CD4-positive, CD25-positive, alpha-beta regulatory T cell (primary cell): Measurements from ENCODE around the gene DACT2. TPM values are rescaled to one million over a fixed set of nuclear protein-coding genes. Genes with fewer than 3 reads are reported as not detected.
"Not testable (repeated sequence)": the region's sequence is repeated elsewhere in the genome, so short reads cannot be mapped to it uniquely, and the experiment has no call there.

ENCODE experiments used
- ATAC-seq, 2 donors: fragments of 150-1000 bp; cut with Tn5 transposase; one replicate each; pipeline ENCODE4 v1.10.0; 2021; ENCODE audit warnings: low read depth in 2 of 2, moderate number of reproducible peaks in 2 of 2, moderate library complexity in 1 of 2
- DNase-seq, 3 donors: peaks; one replicate each; pipeline versions ENCODE4 v3.0.0 to v3.0.0-alpha.2; 2012 to 2022; ENCODE audit warnings: mixed read lengths in 1 of 3
- H3K27ac ChIP-seq: one replicate; pipeline ENCODE4 v1.7.0; 2013; ENCODE audit warnings: mild to moderate bottlenecking, low read length; ENCODE audit not compliant: insufficient read depth, poor library complexity, severe bottlenecking
- H3K27me3 ChIP-seq: one replicate; pipeline ENCODE4 v1.7.0; 2013; ENCODE audit warnings: low read length; ENCODE audit not compliant: control insufficient read depth, insufficient read depth
- H3K36me3 ChIP-seq: one replicate; pipeline ENCODE4 v1.7.0; 2013; ENCODE audit warnings: mild to moderate bottlenecking, low read length, moderate library complexity; ENCODE audit not compliant: control insufficient read depth, insufficient read depth
- H3K4me1 ChIP-seq: 2 replicates; pipeline ENCODE4 v1.7.0; 2013; ENCODE audit warnings: mild to moderate bottlenecking, low read length; ENCODE audit not compliant: insufficient read depth, control insufficient read depth, poor library complexity, severe bottlenecking
- H3K4me3 ChIP-seq: one replicate; pipeline ENCODE4 v1.7.0; 2013; ENCODE audit warnings: low read depth, mild to moderate bottlenecking, low read length, moderate library complexity
- H3K9me3 ChIP-seq, 2 experiments: 1 replicate in 1 of 2; 2 replicates in 1 of 2; pipeline ENCODE4 v1.7.0; 2013; ENCODE audit warnings: low read length in 2 of 2, mild to moderate bottlenecking in 1 of 2, moderate library complexity in 1 of 2; ENCODE audit not compliant: control insufficient read depth in 2 of 2
- H3K27ac Mint-ChIP-seq, 3 donors: one replicate each; pipeline ENCODE4 v1.8.0; 2020 to 2022; ENCODE audit warnings: mild to moderate bottlenecking in 3 of 3, mixed read lengths in 3 of 3, moderate library complexity in 2 of 3
- H3K27me3 Mint-ChIP-seq: one replicate; pipeline ENCODE4 v1.8.0; 2022; ENCODE audit warnings: mild to moderate bottlenecking, mixed read lengths
- H3K36me3 Mint-ChIP-seq: one replicate; pipeline ENCODE4 v1.8.0; 2020; ENCODE audit warnings: mixed read lengths
- H3K4me1 Mint-ChIP-seq, 4 donors: one replicate each; pipeline ENCODE4 v1.8.0; 2020 to 2022; ENCODE audit warnings: mixed read lengths in 4 of 4, mild to moderate bottlenecking in 1 of 4
- H3K4me3 Mint-ChIP-seq, 4 donors: one replicate each; pipeline ENCODE4 v1.8.0; 2020 to 2022; ENCODE audit warnings: mild to moderate bottlenecking in 4 of 4, mixed read lengths in 4 of 4, moderate library complexity in 3 of 4
- H3K9me3 Mint-ChIP-seq, 7 donors: one replicate each; pipeline ENCODE4 v1.8.0; 2020 to 2022; ENCODE audit warnings: mixed read lengths in 7 of 7, mild to moderate bottlenecking in 3 of 7, moderate library complexity in 2 of 7
- polyA plus RNA-seq, 4 donors: library from polyadenylated mRNA; unstranded; fragments of 300-500 nt; fragmentation: Illumina TruSeq; gene quantifications; one replicate each; pipeline ENCODE4 v1.2.3, GENCODE V29; 2021
- total RNA-seq: library from RNA; stranded (reverse); gene quantifications from one replicate; pipeline ENCODE4 v1.2.3, GENCODE V29; 2022

DACT2 gene
- total and polyA plus RNA-seq, 5 donors from 2014 or later: not detected

DNA sequence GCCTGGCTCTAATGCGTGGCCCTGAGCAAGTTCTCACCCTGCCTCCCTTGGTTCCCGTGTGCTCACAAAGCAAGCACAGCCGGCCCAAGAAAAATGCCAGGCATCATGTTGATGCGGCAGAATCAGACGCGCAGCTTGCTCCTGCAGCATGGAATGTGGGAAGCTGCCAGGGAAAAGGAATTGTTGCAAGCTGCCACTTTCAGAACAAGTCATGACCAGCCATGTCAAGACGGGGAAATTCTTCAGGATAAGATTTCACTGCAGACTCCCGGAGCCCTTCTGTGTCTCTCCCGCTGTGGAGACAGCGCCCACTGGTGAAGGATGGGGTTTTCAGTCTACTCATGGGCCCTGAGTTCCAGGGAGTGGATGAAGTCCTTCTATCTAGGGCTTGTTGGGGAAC, 4.6 kb downstream of the DACT2 start:
- Histone ChIP-seq H3K9me3 (no peaks in the 10 kb centered on the region), H3K27me3 (no peaks in the 10 kb centered on the region)
- H3K4me3 Mint-ChIP-seq: no peak overlapping the region

DNA sequence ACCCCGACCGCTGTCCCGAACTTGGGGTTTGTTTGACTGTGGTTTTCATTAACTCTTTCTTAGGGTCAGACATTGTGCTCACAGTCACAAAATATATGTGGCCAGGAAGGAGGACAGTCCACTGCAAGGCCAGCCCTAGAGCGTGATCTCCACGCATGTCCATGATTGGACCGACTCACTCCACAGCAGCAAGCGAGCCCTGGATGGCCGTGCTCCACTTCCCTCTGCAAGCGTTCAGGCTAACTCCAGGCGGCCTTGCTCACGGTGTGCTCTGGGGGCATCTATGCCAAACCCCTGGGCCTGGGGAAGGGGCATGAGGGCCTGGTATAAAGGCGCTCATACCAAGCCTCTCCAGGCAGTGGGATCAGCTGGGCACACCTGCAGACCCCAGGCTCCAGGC, 5.6 kb downstream of the DACT2 start:
- Mint-ChIP-seq H3K9me3 (peaks cover 0 to 4% (median 0%) of the 10 kb centered on the region in 7 donors), H3K27me3 (peaks cover 17% of the 10 kb centered on the region), H3K4me1 (no peaks in the 10 kb centered on the region), H3K27ac (no peak overlapping the region), H3K36me3 (no peaks in the 10 kb centered on the region), H3K4me3 (no peak overlapping the region)
- no peak overlapping the region for H3K27ac ChIP-seq
- H3K27me3 ChIP-seq: no peaks in the 10 kb centered on the region
- DNase-seq: no peak
- H3K36me3 ChIP-seq: no peaks in the 10 kb centered on the region
- no peaks in the 10 kb centered on the region for H3K4me1 ChIP-seq
- ATAC-seq: no peak
- H3K4me3 ChIP-seq: no peak overlapping the region
- H3K9me3 ChIP-seq: no peaks in the 10 kb centered on the region

More for the DNA sequence above, 4.6 kb downstream of the DACT2 start:
- Mint-ChIP-seq H3K36me3 (no peaks in the 10 kb centered on the region), H3K9me3 (peaks cover 0 to 4% (median 0%) of the 10 kb centered on the region in 7 donors), H3K27ac (no peak overlapping the region), H3K27me3 (peaks cover 17% of the 10 kb centered on the region), H3K4me1 (no peaks in the 10 kb centered on the region)
- no peaks in the 10 kb centered on the region for H3K4me1 ChIP-seq
- H3K36me3 ChIP-seq: no peaks in the 10 kb centered on the region
- ATAC-seq (no peak), DNase-seq (no peak)
- H3K27ac ChIP-seq: no peak overlapping the region
- H3K4me3 ChIP-seq: no peak overlapping the region

DNA sequence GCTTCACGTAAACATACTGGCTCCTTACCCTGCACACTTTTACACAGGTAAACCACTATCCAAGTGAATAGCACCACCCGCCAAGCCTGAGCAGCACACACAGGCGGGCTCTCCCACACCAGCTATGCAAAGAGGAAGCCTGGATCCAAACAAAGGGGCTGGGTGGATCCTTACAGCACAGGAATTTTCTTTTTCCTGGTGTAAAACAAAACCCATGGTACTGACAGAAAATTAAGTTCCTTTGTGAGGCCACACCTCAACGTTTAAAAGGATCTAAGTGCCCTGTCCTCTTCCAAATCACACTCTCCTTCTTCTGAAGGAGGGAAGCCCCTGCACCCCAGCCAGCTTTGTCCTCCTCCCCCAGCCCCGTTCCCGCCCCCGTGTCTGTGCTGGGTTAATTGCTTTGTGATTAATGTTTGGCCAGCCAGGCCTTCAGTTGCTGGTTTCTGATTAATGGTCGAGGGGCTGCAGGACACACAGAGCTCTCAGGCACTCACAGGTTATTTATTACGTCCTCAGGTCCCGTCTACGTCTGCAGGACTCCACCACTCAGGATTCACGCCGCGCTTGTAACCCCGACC, 6.1 kb downstream of the DACT2 start:
- Mint-ChIP-seq H3K27ac (no peak overlapping the region), H3K36me3 (no peaks in the 10 kb centered on the region), H3K27me3 (peaks cover 12% of the 10 kb centered on the region), H3K9me3 (peaks cover 0 to 3% (median 0%) of the 10 kb centered on the region in 7 donors), H3K4me3 (no peak overlapping the region), H3K4me1 (no peaks in the 10 kb centered on the region)
- no peak overlapping the region for H3K4me3 ChIP-seq
- H3K4me1 ChIP-seq: no peaks in the 10 kb centered on the region
- no peak for DNase-seq
- H3K27ac ChIP-seq: no peak overlapping the region
- H3K9me3 ChIP-seq: no peaks in the 10 kb centered on the region
- no peaks in the 10 kb centered on the region for H3K36me3 ChIP-seq
- ATAC-seq: no peak
- H3K27me3 ChIP-seq: no peaks in the 10 kb centered on the region

DNA sequence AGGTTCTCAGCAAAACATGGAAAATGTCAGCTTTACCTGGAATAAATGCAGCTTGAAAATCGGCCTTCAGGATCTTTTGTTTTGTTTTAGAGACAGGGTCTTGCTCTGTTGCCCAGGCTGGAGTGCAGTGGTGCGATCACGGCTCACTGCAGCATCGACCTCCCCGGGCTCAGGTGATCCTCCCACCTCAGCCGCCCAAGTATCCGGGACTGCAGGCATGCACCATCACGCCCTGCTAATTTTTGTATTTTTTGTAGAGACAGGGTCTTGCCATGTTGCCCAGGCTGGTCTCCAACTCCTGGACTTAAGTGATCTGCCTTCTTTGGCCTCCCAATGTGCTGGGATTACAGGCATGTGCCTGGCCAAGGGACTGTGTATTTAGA, 7.5 kb downstream of the DACT2 start:
- not testable (repeated sequence) for H3K4me3 Mint-ChIP-seq, H3K4me1 Mint-ChIP-seq, H3K27ac ChIP-seq, H3K9me3 Mint-ChIP-seq, H3K27ac Mint-ChIP-seq, H3K36me3 ChIP-seq, H3K27me3 ChIP-seq, DNase-seq, H3K4me1 ChIP-seq, ATAC-seq, H3K36me3 Mint-ChIP-seq, H3K4me3 ChIP-seq, H3K27me3 Mint-ChIP-seq, H3K9me3 ChIP-seq

DNA sequence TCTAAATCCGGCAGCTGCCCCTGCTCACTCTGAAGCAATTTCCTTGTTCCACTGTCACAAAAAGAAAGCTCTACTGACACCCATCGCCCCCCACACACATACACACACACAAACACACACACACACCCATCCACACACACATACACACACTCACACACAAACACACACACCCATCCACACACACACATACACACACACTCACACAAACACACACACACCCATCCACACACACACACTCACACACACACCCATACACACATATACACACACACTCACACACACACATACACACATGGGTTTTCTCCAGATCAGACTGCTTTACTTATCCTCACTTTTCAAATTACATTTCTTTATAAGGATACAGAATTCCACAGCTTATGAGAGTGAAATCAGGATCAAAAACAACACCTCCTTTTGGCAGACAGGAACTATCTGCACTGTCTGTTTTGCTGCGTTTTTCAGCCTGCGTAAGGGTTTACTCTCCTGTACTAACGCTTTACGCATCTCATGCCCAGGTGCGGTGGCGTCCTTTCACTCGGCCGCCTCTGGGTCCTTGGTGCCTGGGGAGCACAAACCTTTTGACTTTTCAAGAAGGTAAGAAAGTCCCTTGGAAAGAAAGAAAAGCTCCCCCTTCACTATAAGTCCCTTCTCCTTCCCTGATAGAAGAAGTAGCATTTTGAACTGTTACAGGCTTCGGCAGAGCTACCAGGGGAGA, 8.0 kb downstream of the DACT2 start:
- Histone ChIP-seq H3K4me3 (no peak overlapping the region), H3K4me1 (no peaks in the 10 kb centered on the region), H3K9me3 (no peaks in the 10 kb centered on the region), H3K36me3 (no peaks in the 10 kb centered on the region), H3K27me3 (no peaks in the 10 kb centered on the region), H3K27ac (no peak overlapping the region)
- H3K27me3 Mint-ChIP-seq: peaks cover 7% of the 10 kb centered on the region
- ATAC-seq (no peak), DNase-seq (no peak)
- no peak overlapping the region for H3K27ac Mint-ChIP-seq
- H3K9me3 Mint-ChIP-seq: peaks cover 0 to 2% (median 0%) of the 10 kb centered on the region in 7 donors
- H3K4me1 Mint-ChIP-seq: no peaks in the 10 kb centered on the region
- no peak overlapping the region for H3K4me3 Mint-ChIP-seq
- no peaks in the 10 kb centered on the region for H3K36me3 Mint-ChIP-seq

DNA sequence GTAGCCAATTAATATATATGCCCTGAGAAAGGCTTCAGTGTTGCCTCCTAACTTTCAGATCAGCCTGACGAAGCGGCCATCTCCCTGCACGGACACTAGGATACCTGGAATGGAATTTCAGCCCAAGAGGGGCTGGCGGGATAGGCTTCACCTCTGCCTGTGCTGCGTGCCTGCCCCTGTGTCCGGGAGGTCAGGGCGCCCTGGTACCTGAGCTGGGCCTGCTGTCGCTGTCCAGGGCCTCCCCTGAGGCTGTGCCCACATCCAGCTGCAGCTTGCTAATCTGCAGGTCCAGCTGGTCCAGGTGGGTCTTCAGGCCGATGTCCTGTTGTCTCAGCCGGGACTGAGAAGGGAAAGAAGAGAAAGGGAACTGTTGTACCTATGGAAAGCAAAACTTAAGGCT, 8.6 kb downstream of the DACT2 start:
- H3K4me3 ChIP-seq: no peak overlapping the region
- DNase-seq (no peak), ATAC-seq (no peak)
- no peaks in the 10 kb centered on the region for H3K36me3 Mint-ChIP-seq
- H3K27me3 ChIP-seq: no peaks in the 10 kb centered on the region
- H3K4me1 ChIP-seq: no peaks in the 10 kb centered on the region
- no peaks in the 10 kb centered on the region for H3K9me3 ChIP-seq
- peaks cover 0 to 2% (median 0%) of the 10 kb centered on the region in 7 donors for H3K9me3 Mint-ChIP-seq
- H3K27me3 Mint-ChIP-seq: peaks cover 7% of the 10 kb centered on the region
- H3K36me3 ChIP-seq: no peaks in the 10 kb centered on the region
- H3K27ac ChIP-seq: no peak overlapping the region
- H3K27ac Mint-ChIP-seq: no peak overlapping the region
- no peaks in the 10 kb centered on the region for H3K4me1 Mint-ChIP-seq
- no peak overlapping the region for H3K4me3 Mint-ChIP-seq

DNA sequence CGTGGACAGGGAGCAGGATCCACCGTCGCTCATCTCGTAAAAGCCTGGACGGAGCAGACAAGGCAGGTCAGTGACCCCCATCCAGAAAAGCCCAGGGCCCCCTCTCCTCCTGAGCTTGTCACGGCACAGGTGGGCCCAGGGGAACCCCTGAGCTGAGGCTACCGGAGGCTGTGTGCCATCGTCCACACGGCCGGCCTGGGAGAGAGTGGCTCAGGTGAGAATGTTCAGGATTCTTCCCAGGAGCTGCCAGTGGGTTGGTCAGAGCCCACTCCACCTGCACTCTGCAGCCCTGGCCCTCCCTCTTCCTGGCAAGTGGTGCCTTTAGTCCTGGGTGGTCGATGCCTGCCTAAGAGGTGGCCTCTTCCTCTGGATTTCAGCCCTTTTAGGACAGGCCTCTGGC, 9.2 kb downstream of the DACT2 start:
- Histone ChIP-seq H3K4me1 (no peaks in the 10 kb centered on the region), H3K27ac (no peak overlapping the region), H3K4me3 (no peak overlapping the region), H3K36me3 (no peaks in the 10 kb centered on the region), H3K9me3 (no peaks in the 10 kb centered on the region), H3K27me3 (no peaks in the 10 kb centered on the region)
- DNase-seq (no peak), ATAC-seq (no peak)
- no peaks in the 10 kb centered on the region for H3K4me1 Mint-ChIP-seq
- no peak overlapping the region for H3K4me3 Mint-ChIP-seq
- no peak overlapping the region for H3K27ac Mint-ChIP-seq
- peaks cover 2% of the 10 kb centered on the region for H3K27me3 Mint-ChIP-seq
- H3K9me3 Mint-ChIP-seq: peaks cover 0 to 2% (median 0%) of the 10 kb centered on the region in 7 donors
- no peaks in the 10 kb centered on the region for H3K36me3 Mint-ChIP-seq

DNA sequence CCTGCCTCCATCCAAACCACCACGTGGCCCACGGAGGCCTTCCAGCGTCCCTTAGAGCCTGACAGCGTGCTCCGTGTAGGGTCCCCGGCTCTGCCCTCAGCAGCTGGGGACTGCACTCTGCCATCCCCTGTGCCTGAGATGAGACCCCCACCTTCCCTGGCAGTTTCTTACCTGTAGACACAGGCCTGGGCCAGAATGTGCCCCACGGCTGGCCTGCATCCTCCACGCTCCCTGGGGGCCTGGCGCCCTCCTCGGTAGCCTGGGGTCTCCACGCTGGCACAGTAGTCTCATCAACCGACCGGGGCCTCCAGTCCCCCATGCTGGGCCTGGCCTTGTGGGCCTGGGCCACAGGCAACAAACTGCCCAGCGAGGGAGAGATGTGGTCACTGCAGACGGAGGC, 9.6 kb downstream of the DACT2 start:
- Histone ChIP-seq H3K4me1 (no peaks in the 10 kb centered on the region), H3K27me3 (no peaks in the 10 kb centered on the region), H3K9me3 (no peaks in the 10 kb centered on the region), H3K27ac (no peak overlapping the region), H3K4me3 (no peak overlapping the region), H3K36me3 (no peaks in the 10 kb centered on the region)
- Mint-ChIP-seq H3K4me1 (no peaks in the 10 kb centered on the region), H3K27ac (no peak overlapping the region), H3K9me3 (peaks cover 0 to 2% (median 0%) of the 10 kb centered on the region in 7 donors), H3K36me3 (no peaks in the 10 kb centered on the region), H3K27me3 (no peaks in the 10 kb centered on the region), H3K4me3 (no peak overlapping the region)
- DNase-seq (no peak), ATAC-seq (no peak)
